GM12892 (cell line): ENCODE results near the gene RNF43.

ENCODE experiments used
- POLR2A ChIP-seq: IDR thresholded peaks from 2 replicates; pipeline ENCODE4 v1.6.1; 2011; ENCODE audit warnings: low read depth, low read length, control low read depth
- TAF1 ChIP-seq: IDR thresholded peaks from 2 replicates; pipeline ENCODE4 v1.6.1; 2011; ENCODE audit warnings: low read depth, mild to moderate bottlenecking, control low read depth, low read length, borderline replicate concordance

DNA sequence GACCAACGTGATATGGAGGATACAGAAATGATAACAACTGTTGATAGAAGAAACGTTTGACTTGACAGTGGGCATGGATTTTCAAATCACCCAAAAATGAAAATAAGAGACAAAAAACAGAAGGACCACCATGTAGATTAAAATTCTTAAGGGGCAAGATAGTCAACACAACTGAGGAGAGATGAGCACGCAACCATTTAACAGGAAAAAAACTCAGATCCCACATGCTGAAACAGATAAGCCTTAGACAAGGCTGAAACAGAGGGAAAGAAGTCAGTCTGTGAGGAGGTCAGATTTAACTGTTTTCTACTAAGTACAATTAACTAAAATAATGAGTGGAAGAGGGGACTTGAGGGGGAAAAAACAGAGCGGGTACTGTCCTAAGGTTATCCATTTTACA is 21.2 kb downstream of the RNF43 start:
- TF ChIP-seq POLR2A, result no peak
- no peak for TF ChIP-seq TAF1
